Adrenal gland (tissue), 5 donors: ENCODE data around the gene ALOX15B.

Experiments used
- POLR2A ChIP-seq, 2 donors: fragments of 450-650 bp; IDR thresholded peaks; one replicate each; pipeline ENCODE4 v1.6.1; 2017; ENCODE audit warnings: antibody characterized with exemption in 2 of 2, mild to moderate bottlenecking in 2 of 2, moderate library complexity in 1 of 2
- TF ChIP-seq, protein P1 (sequence below), 6 experiments: fragments of 450-650 bp in 4 of 6; fragments of 200-600 bp in 2 of 6; sonication (generic) in 1 of 6; IDR thresholded peaks; 1 replicate in 5 of 6; 2 replicates in 1 of 6; pipeline versions ENCODE4 v1.5.1 to v1.8.0; 2016 to 2021; ENCODE audit warnings: antibody characterized with exemption in 6 of 6, mild to moderate bottlenecking in 2 of 6, moderate library complexity in 1 of 6
- donor health status: DM: no; HTN: no; CAD: no.

DNA sequence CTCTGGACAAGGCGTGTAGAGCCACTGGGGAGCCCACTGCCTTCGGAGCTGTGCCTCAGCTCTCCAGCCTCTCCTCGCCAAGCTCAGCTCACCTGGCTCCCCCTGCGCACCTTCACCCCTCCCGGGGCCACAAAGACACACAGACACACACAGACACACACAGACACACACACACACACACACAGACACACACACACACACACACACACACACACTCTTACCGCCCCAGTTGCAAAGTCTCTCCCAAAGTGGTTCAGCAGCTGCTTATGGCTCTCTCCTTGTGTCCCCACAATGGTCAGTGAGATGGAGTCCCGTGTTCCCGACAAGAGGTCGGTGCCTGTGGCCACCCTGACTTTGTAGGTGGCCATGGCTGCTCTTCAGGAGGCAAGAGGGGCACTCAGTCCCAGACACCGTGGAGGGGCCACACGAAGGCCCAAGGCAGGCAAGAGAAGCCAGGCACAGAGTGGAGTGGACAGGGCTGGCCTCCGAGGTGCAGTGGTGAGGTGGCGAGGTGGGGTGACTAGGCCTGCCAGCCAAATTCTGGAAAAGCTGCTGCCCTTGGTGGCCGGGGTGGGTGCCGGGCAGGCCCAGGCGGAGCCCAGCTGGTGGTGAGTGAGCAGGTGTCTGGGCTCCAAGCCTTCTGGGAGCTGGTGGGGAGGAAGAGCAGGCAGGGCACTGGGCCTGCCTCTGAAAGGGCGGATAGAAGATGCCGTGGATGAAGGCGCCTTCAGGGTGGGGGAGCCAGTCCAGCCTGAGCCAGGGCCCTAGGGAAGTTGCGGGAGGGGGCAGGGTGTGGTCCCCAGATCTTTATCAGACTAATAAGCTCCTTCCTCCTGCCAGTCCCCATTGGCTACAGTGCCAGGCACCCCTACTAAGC, 48.5 kb downstream of the ALOX15B start, which contains the start of gene ALOX12B:
- TF ChIP-seq, protein P1, sequence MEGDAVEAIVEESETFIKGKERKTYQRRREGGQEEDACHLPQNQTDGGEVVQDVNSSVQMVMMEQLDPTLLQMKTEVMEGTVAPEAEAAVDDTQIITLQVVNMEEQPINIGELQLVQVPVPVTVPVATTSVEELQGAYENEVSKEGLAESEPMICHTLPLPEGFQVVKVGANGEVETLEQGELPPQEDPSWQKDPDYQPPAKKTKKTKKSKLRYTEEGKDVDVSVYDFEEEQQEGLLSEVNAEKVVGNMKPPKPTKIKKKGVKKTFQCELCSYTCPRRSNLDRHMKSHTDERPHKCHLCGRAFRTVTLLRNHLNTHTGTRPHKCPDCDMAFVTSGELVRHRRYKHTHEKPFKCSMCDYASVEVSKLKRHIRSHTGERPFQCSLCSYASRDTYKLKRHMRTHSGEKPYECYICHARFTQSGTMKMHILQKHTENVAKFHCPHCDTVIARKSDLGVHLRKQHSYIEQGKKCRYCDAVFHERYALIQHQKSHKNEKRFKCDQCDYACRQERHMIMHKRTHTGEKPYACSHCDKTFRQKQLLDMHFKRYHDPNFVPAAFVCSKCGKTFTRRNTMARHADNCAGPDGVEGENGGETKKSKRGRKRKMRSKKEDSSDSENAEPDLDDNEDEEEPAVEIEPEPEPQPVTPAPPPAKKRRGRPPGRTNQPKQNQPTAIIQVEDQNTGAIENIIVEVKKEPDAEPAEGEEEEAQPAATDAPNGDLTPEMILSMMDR (IDR thresholded peaks at IDR 0.05): no peak
- TF ChIP-seq POLR2A (IDR thresholded peaks at IDR 0.05): no peak
